Stimulated activated naive CD8-positive, alpha-beta T cell treated with anti-CD3 and anti-CD28 coated beads, Interleukin-15, amount 100 ng/mL, for 72 hours (primary cell): ENCODE results near the gene TTF2.

Experiments used
- ATAC-seq: fragments of 150-1000 bp; cut with Tn5 transposase; 2 replicates; pipeline ENCODE4 v1.10.0; 2021; ENCODE audit warnings: mild to moderate bottlenecking, moderate library complexity
- DNase-seq, 2 donors: peaks; one replicate each; pipeline ENCODE4 v3.0.0; 2021 to 2022
- H3K27ac Mint-ChIP-seq, 2 donors: one replicate each; pipeline ENCODE4 v1.8.0; 2022; ENCODE audit warnings: mild to moderate bottlenecking in 2 of 2, mixed read lengths in 2 of 2, moderate library complexity in 2 of 2
- H3K27me3 Mint-ChIP-seq: one replicate; pipeline ENCODE4 v1.8.0; 2022; ENCODE audit warnings: mixed read lengths
- H3K4me1 Mint-ChIP-seq: one replicate; pipeline ENCODE4 v1.8.0; 2022; ENCODE audit warnings: mild to moderate bottlenecking, mixed read lengths
- H3K4me3 Mint-ChIP-seq, 2 donors: one replicate each; pipeline ENCODE4 v1.8.0; 2022; ENCODE audit warnings: mild to moderate bottlenecking in 2 of 2, mixed read lengths in 2 of 2, moderate library complexity in 1 of 2
- H3K9me3 Mint-ChIP-seq, 2 donors: one replicate each; pipeline ENCODE4 v1.8.0; 2022; ENCODE audit warnings: mixed read lengths in 2 of 2

Gene TTF2

GRCh38 chr1:117059678-117060440 lies at the start of gene TTF2:
Gene TTF2 (plus strand): TSS chr1:117060326. CDS start chr1:117060347, 21 bp downstream.
- peak; percentile 98 to 99 for DNase-seq
- Mint-ChIP-seq H3K4me1 (peaks cover 58% of the 10 kb centered on the region), H3K4me3 (no peak within 1 kb of the TSS), H3K27me3 (no peaks in the 10 kb centered on the region), H3K9me3 (no peaks in the 10 kb centered on the region), H3K27ac (no peak within 1 kb of the TSS)
- ATAC-seq = peak; percentile 91

GRCh38 chr1:117011334-117011733 lies 48.8 kb upstream of the TTF2 start:
- H3K4me3 Mint-ChIP-seq = no peak overlapping the region
- ATAC-seq = no peak

GRCh38 chr1:117013309-117013858 lies 46.7 kb upstream of the TTF2 start:
- no peak overlapping the region for H3K27ac Mint-ChIP-seq
- H3K4me1 Mint-ChIP-seq = peaks cover 68% of the 10 kb centered on the region
- no peak overlapping the region for H3K4me3 Mint-ChIP-seq
- no peaks in the 10 kb centered on the region for H3K9me3 Mint-ChIP-seq
- H3K27me3 Mint-ChIP-seq = no peaks in the 10 kb centered on the region
- DNase-seq (no peak), ATAC-seq (no peak)

More at GRCh38 chr1:117011334-117011733, 48.8 kb upstream of the TTF2 start:
- no peak overlapping the region for H3K27ac Mint-ChIP-seq
- H3K27me3 Mint-ChIP-seq = no peaks in the 10 kb centered on the region
- H3K9me3 Mint-ChIP-seq = no peaks in the 10 kb centered on the region
- no peak for DNase-seq
- peaks cover 64% of the 10 kb centered on the region for H3K4me1 Mint-ChIP-seq

- H3K4me1 Mint-ChIP-seq = peaks cover 63% of the 10 kb centered on the region
- DNase-seq = peak in 1 of 2 donors; percentile 31
- ATAC-seq = peak; percentile 83
- no peaks in the 10 kb centered on the region for H3K27me3 Mint-ChIP-seq
- peak overlapping the region; percentile 4 to 15 for H3K4me3 Mint-ChIP-seq
- H3K9me3 Mint-ChIP-seq = no peaks in the 10 kb centered on the region
- peak overlapping the region in 1 of 2 donors; percentile 3 for H3K27ac Mint-ChIP-seq
Measured at GRCh38 chr1:117014209-117014608, 45.9 kb upstream of the TTF2 start.

GRCh38 chr1:117015724-117016123 lies 44.4 kb upstream of the TTF2 start:
- Mint-ChIP-seq H3K27ac (peak overlapping the region in 1 of 2 donors; percentile 11), H3K4me1 (peaks cover 54% of the 10 kb centered on the region), H3K9me3 (peaks cover 0 to 5% of the 10 kb centered on the region in 2 donors), H3K27me3 (no peaks in the 10 kb centered on the region), H3K4me3 (no peak overlapping the region)
- DNase-seq (no peak), ATAC-seq (no peak)

GRCh38 chr1:117017062-117017461 lies 43.1 kb upstream of the TTF2 start:
- Mint-ChIP-seq H3K27me3 (no peaks in the 10 kb centered on the region), H3K4me3 (no peak overlapping the region), H3K4me1 (peaks cover 48% of the 10 kb centered on the region), H3K9me3 (peaks cover 0 to 5% of the 10 kb centered on the region in 2 donors), H3K27ac (no peak overlapping the region)
- DNase-seq = no peak
- ATAC-seq = peak; percentile 22

GRCh38 chr1:117017648-117018047 lies 42.5 kb upstream of the TTF2 start:
- Mint-ChIP-seq H3K27ac (peak overlapping the region in 1 of 2 donors; percentile 7), H3K9me3 (peaks cover 0 to 5% of the 10 kb centered on the region in 2 donors), H3K4me3 (no peak overlapping the region), H3K27me3 (no peaks in the 10 kb centered on the region), H3K4me1 (peaks cover 48% of the 10 kb centered on the region)
- ATAC-seq = no peak
- no peak for DNase-seq

GRCh38 chr1:117020526-117021156 lies 39.5 kb upstream of the TTF2 start:
- Mint-ChIP-seq H3K9me3 (peaks cover 0 to 5% of the 10 kb centered on the region in 2 donors), H3K4me1 (peaks cover 25% of the 10 kb centered on the region), H3K4me3 (no peak overlapping the region), H3K27ac (peak overlapping the region in 1 of 2 donors; percentile 23), H3K27me3 (no peaks in the 10 kb centered on the region)
- DNase-seq (no peak), ATAC-seq (no peak)

- Mint-ChIP-seq H3K27me3 (no peaks in the 10 kb centered on the region), H3K4me3 (no peak overlapping the region), H3K4me1 (peaks cover 15% of the 10 kb centered on the region), H3K9me3 (peaks cover 0 to 5% of the 10 kb centered on the region in 2 donors), H3K27ac (no peak overlapping the region)
- ATAC-seq (no peak), DNase-seq (no peak)
Measured at GRCh38 chr1:117022114-117022513, 38.0 kb upstream of the TTF2 start.

- ATAC-seq = no peak
- no peak overlapping the region for H3K27ac Mint-ChIP-seq
Measured at GRCh38 chr1:117025568-117025967, 34.6 kb upstream of the TTF2 start.

GRCh38 chr1:117026361-117026760 lies 33.8 kb upstream of the TTF2 start:
- no peak for DNase-seq
- no peak overlapping the region for H3K4me3 Mint-ChIP-seq

More at GRCh38 chr1:117025568-117025967, 34.6 kb upstream of the TTF2 start:
- Mint-ChIP-seq H3K27me3 (no peaks in the 10 kb centered on the region), H3K4me1 (peaks cover 7% of the 10 kb centered on the region), H3K4me3 (no peak overlapping the region), H3K9me3 (no peaks in the 10 kb centered on the region)
- no peak for DNase-seq

GRCh38 chr1:117029685-117030084 lies 30.4 kb upstream of the TTF2 start:
- H3K9me3 Mint-ChIP-seq = no peaks in the 10 kb centered on the region
- H3K27ac Mint-ChIP-seq = no peak overlapping the region
- peaks cover 22% of the 10 kb centered on the region for H3K4me1 Mint-ChIP-seq
- H3K4me3 Mint-ChIP-seq = no peak overlapping the region
- DNase-seq = no peak
- no peak for ATAC-seq
- H3K27me3 Mint-ChIP-seq = no peaks in the 10 kb centered on the region

More at GRCh38 chr1:117026361-117026760, 33.8 kb upstream of the TTF2 start:
- H3K9me3 Mint-ChIP-seq = no peaks in the 10 kb centered on the region
- ATAC-seq = no peak
- H3K27ac Mint-ChIP-seq = no peak overlapping the region
- H3K27me3 Mint-ChIP-seq = no peaks in the 10 kb centered on the region
- peaks cover 7% of the 10 kb centered on the region for H3K4me1 Mint-ChIP-seq

GRCh38 chr1:117030271-117030877 lies 29.8 kb upstream of the TTF2 start:
- Mint-ChIP-seq H3K4me3 (no peak overlapping the region), H3K9me3 (no peaks in the 10 kb centered on the region), H3K27me3 (no peaks in the 10 kb centered on the region), H3K4me1 (peaks cover 22% of the 10 kb centered on the region), H3K27ac (no peak overlapping the region)
- DNase-seq (no peak), ATAC-seq (no peak)

- no peak overlapping the region for H3K4me3 Mint-ChIP-seq
Measured at GRCh38 chr1:117032266-117032665, 27.9 kb upstream of the TTF2 start.

GRCh38 chr1:117032681-117033539 lies 27.2 kb upstream of the TTF2 start:
- Mint-ChIP-seq H3K27ac (no peak overlapping the region), H3K4me1 (peaks cover 22% of the 10 kb centered on the region), H3K27me3 (no peaks in the 10 kb centered on the region), H3K9me3 (no peaks in the 10 kb centered on the region), H3K4me3 (no peak overlapping the region)
- ATAC-seq (no peak), DNase-seq (no peak)

More at GRCh38 chr1:117032266-117032665, 27.9 kb upstream of the TTF2 start:
- DNase-seq (no peak), ATAC-seq (no peak)
- no peak overlapping the region for H3K27ac Mint-ChIP-seq
- H3K9me3 Mint-ChIP-seq = no peaks in the 10 kb centered on the region
- no peaks in the 10 kb centered on the region for H3K27me3 Mint-ChIP-seq
- H3K4me1 Mint-ChIP-seq = peaks cover 22% of the 10 kb centered on the region
